HL-60 (cell line): ENCODE results near the gene PAPPA.

Experiments used
- DNase-seq, 2 experiments: peaks; one replicate each; pipeline ENCODE4 v3.0.0-alpha.2; 2010 to 2020; ENCODE audit warnings: low read depth in 1 of 2, low spot score in 1 of 2
- H3K27ac ChIP-seq: fragments of 250-450 bp; sonication (Bioruptor Pico); replicated peaks from 2 replicates; pipeline ENCODE4 v1.5.1; 2020; ENCODE audit warnings: mild to moderate bottlenecking, moderate library complexity
- H3K27me3 ChIP-seq: fragments of 250-450 bp; sonication (Bioruptor Pico); 2 replicates; pipeline ENCODE4 v1.5.1; 2021; ENCODE audit warnings: mild to moderate bottlenecking, moderate library complexity; ENCODE audit not compliant: insufficient read depth, poor library complexity, severe bottlenecking
- H3K4me3 ChIP-seq: replicated peaks from 2 replicates; pipeline ENCODE4 v1.5.1; 2011; ENCODE audit warnings: mild to moderate bottlenecking, control low read depth, low read length; ENCODE audit not compliant: insufficient read depth
- CTCF ChIP-seq: IDR thresholded peaks from one replicate; pipeline ENCODE4 v1.5.1; 2011; ENCODE audit warnings: low read length, control low read depth, inconsistent platforms; ENCODE audit not compliant: insufficient read depth
- GABPA ChIP-seq: IDR thresholded peaks from 2 replicates; pipeline ENCODE4 v1.6.1; 2012; ENCODE audit warnings: low read depth
- POLR2AphosphoS5 ChIP-seq: IDR thresholded peaks from 2 replicates; pipeline ENCODE4 v1.6.1; 2012; ENCODE audit warnings: low read depth
- SPI1 ChIP-seq: IDR thresholded peaks from 2 replicates; pipeline ENCODE4 v1.6.1; 2012; ENCODE audit warnings: low read depth, mild to moderate bottlenecking, borderline replicate concordance
- TF ChIP-seq, protein P1 (sequence below): IDR thresholded peaks from 2 replicates; pipeline ENCODE4 v1.6.1; 2012; ENCODE audit warnings: low read depth; ENCODE audit not compliant: insufficient replicate concordance

The PAPPA gene

DNA sequence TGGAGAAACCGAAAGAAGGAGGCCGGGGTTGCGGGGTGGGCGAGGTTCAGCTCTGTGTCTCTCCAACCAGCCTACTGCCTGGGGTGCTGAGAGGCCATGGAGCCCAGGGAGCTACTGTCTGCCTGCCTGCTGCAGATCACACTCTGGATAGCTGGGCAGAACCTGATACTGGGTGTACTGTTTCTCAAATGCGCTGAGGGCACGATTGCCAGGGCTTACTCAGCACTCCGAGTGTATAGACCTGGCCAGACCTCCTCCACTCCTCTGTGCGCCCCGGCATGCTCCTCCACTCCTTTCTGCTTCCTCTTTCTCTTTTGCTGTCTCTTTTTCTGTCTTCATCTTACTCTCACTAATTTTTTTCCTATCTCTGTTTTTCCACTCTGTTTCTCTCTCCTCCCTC, 215.1 kb downstream of the PAPPA start:
- no peaks in the 10 kb centered on the region for H3K27me3 ChIP-seq
- no peak for DNase-seq
- no peak overlapping the region for H3K4me3 ChIP-seq
- H3K27ac ChIP-seq = no peak overlapping the region
- TF ChIP-seq POLR2AphosphoS5 (no peak), GABPA (no peak), SPI1 (no peak), CTCF (no peak)
- TF ChIP-seq, protein P1, sequence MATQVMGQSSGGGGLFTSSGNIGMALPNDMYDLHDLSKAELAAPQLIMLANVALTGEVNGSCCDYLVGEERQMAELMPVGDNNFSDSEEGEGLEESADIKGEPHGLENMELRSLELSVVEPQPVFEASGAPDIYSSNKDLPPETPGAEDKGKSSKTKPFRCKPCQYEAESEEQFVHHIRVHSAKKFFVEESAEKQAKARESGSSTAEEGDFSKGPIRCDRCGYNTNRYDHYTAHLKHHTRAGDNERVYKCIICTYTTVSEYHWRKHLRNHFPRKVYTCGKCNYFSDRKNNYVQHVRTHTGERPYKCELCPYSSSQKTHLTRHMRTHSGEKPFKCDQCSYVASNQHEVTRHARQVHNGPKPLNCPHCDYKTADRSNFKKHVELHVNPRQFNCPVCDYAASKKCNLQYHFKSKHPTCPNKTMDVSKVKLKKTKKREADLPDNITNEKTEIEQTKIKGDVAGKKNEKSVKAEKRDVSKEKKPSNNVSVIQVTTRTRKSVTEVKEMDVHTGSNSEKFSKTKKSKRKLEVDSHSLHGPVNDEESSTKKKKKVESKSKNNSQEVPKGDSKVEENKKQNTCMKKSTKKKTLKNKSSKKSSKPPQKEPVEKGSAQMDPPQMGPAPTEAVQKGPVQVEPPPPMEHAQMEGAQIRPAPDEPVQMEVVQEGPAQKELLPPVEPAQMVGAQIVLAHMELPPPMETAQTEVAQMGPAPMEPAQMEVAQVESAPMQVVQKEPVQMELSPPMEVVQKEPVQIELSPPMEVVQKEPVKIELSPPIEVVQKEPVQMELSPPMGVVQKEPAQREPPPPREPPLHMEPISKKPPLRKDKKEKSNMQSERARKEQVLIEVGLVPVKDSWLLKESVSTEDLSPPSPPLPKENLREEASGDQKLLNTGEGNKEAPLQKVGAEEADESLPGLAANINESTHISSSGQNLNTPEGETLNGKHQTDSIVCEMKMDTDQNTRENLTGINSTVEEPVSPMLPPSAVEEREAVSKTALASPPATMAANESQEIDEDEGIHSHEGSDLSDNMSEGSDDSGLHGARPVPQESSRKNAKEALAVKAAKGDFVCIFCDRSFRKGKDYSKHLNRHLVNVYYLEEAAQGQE = no peak

GRCh38 chr9:116369706-116370105, 216.1 kb downstream of the PAPPA start:
- TF ChIP-seq GABPA (no peak), SPI1 (no peak), CTCF (no peak), POLR2AphosphoS5 (no peak)
- TF ChIP-seq, protein P1 = no peak
- H3K4me3 ChIP-seq = no peak overlapping the region
- no peaks in the 10 kb centered on the region for H3K27me3 ChIP-seq
- H3K27ac ChIP-seq = no peak overlapping the region
- DNase-seq = no peak

DNA sequence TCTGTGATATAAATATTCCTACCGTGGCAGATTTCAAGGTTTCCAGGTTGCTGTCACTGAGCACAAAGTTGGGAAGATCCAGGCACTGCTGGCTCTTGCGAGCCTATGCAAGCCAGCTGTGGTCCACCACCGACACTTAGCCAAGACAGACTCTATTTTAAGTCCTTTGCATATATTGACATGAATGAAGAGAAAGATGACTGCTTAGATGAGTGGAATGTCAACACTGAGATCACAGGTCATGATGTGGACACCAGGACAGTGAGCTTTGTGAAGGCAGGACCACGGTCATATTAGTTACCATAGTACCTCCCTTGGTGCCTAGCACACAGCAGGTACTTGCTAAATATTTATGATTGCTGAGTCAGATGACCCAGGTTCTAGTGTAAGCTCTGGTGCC, 217.0 kb downstream of the PAPPA start:
- H3K27me3 ChIP-seq = no peaks in the 10 kb centered on the region
- no peak overlapping the region for H3K27ac ChIP-seq

More for the DNA sequence above, 217.0 kb downstream of the PAPPA start:
- H3K4me3 ChIP-seq = no peak overlapping the region
- DNase-seq = no peak
- no peak for TF ChIP-seq POLR2AphosphoS5
- no peak for TF ChIP-seq GABPA
- TF ChIP-seq CTCF = no peak
- no peak for TF ChIP-seq SPI1
- TF ChIP-seq, protein P1 = no peak
